Stimulated activated CD8-positive, alpha-beta memory T cell treated with anti-CD3 and anti-CD28 coated beads, Interleukin-15, amount 100 ng/mL, for 4 hours (primary cell): ENCODE results near the gene ERC1.
"Not testable (repeated sequence)": the region's sequence is repeated elsewhere in the genome, so short reads cannot be mapped to it uniquely, and the experiment has no call there.

Source experiments
- DNase-seq, 2 donors: peaks; one replicate each; pipeline ENCODE4 v3.0.0-alpha.2; 2020; ENCODE audit warnings: low read depth in 2 of 2

The ERC1 gene

GRCh38 chr12:1351926-1352325 is 360.9 kb downstream of the ERC1 start:
- DNase-seq: no peak

- DNase-seq: no peak
Measured at GRCh38 chr12:1353451-1353850, 362.4 kb downstream of the ERC1 start.

GRCh38 chr12:1355396-1355795 is 364.4 kb downstream of the ERC1 start:
- no peak for DNase-seq

GRCh38 chr12:1355871-1356270 is 364.8 kb downstream of the ERC1 start:
- not testable (repeated sequence) for DNase-seq

- no peak for DNase-seq
Measured at GRCh38 chr12:1356285-1356684, 365.3 kb downstream of the ERC1 start.

- DNase-seq: no peak
Measured at GRCh38 chr12:1357171-1357570, 366.1 kb downstream of the ERC1 start.

GRCh38 chr12:1357711-1358110 is 366.7 kb downstream of the ERC1 start:
- DNase-seq: no peak

GRCh38 chr12:1360441-1361210 is 369.6 kb downstream of the ERC1 start:
- DNase-seq: no peak

GRCh38 chr12:1362143-1362662 is 371.2 kb downstream of the ERC1 start:
- no peak for DNase-seq

GRCh38 chr12:1365703-1366102 is 374.7 kb downstream of the ERC1 start:
- no peak for DNase-seq

GRCh38 chr12:1367331-1368291 is 376.6 kb downstream of the ERC1 start:
- DNase-seq: no peak

- no peak for DNase-seq
Measured at GRCh38 chr12:1369460-1369859, 378.4 kb downstream of the ERC1 start.

GRCh38 chr12:1369938-1370500 is 379.0 kb downstream of the ERC1 start:
- DNase-seq: no peak

GRCh38 chr12:1373901-1374735 is 383.1 kb downstream of the ERC1 start:
- DNase-seq: no peak

GRCh38 chr12:1375323-1375722 is 384.3 kb downstream of the ERC1 start:
- no peak for DNase-seq

- DNase-seq: no peak
Measured at GRCh38 chr12:1377117-1377516, 386.1 kb downstream of the ERC1 start.

GRCh38 chr12:1377681-1378080 is 386.7 kb downstream of the ERC1 start:
- DNase-seq: no peak

- no peak for DNase-seq
Measured at GRCh38 chr12:1380171-1380851, 389.3 kb downstream of the ERC1 start.

- no peak for DNase-seq
Measured at GRCh38 chr12:1382151-1382550, 391.1 kb downstream of the ERC1 start.

- no peak for DNase-seq
Measured at GRCh38 chr12:1382826-1383225, 391.8 kb downstream of the ERC1 start.

- no peak for DNase-seq
Measured at GRCh38 chr12:1383758-1384157, 392.7 kb downstream of the ERC1 start.
